ENCODE measurements around the gene INPP5D.
"Not testable (repeated sequence)": the region's sequence is repeated elsewhere in the genome, so short reads cannot be mapped to it uniquely, and the experiment has no call there.

The INPP5D gene

DNA sequence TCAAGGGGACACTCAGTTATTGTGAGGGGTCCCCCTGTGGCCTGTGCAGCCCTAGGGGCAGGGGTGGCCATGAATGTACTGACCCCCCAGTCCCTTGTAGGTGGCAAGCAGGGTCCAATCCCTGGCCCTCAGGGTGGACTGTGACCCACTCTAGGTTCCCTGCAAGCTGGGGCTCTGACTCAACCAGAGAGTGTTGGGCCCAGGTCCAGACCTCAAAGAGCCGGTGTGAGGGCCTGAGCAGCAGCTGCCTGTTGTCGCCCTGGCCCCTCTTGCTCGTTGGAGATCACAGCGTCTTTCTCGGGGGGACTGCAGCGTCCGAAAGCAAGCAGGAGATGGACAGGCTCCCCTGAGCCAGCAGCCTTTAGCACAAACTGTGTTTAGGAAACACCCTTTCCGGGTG lies 124.5 kb downstream of the INPP5D start:
- DNase-seq = no peak

DNA sequence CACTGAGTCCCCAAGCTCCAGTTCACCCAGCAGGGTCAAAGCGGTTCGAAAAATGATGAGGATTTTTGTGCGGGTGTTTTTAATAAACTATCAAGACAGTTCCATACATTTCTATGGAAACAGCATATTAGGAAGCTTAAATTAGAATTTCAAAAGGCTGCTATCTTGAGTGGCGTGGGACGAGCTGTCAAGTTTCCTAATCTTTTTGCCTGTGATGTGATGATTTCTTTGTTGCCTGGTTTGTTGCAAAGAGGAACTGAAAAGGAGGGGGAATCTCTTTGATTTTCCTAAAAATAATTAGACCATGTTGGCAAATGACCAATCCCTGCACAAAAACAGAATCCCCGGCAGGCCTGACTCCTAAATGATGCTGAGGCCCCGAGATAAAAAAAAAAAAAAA lies 125.2 kb downstream of the INPP5D start:
- no peak for DNase-seq

DNA sequence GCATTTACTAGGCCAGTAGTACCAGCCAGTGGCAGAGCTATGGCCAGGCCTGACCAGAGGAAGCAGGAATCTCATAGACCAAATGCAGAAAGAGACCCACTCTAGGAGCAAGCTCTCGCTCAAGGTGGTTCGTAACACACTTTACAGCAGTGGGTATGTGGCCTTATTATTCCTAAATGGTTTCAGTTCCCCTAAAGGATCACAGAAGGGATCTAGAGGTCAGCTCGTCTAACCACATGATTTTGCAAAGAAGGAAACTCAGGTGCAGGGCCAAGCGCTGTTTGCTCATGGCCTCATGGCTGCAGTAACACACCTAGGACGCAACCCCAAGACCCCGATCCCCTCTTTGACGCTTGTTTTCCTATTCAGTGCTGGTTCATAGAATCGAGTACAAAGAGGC lies 125.8 kb downstream of the INPP5D start:
- DNase-seq = no peak

DNA sequence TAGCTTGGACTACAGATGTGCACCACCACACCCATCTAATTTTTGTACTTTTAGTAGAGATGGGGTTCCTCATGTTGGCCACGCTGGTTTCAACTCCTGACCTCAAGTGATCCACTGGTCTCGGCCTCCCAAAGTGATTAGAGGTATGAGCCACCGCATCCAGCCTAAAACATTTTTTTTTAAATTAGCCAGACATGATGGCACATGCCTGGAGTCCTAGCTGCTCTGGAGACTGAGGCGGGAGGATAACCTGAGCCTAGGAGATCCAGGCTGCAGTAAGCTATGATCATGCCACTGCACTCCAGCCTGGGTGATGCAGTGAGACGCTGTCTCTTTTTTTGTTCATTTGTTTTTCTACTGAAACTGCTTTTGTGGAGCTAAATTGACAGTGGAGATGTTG lies 126.7 kb downstream of the INPP5D start:
- DNase-seq = no peak

DNA sequence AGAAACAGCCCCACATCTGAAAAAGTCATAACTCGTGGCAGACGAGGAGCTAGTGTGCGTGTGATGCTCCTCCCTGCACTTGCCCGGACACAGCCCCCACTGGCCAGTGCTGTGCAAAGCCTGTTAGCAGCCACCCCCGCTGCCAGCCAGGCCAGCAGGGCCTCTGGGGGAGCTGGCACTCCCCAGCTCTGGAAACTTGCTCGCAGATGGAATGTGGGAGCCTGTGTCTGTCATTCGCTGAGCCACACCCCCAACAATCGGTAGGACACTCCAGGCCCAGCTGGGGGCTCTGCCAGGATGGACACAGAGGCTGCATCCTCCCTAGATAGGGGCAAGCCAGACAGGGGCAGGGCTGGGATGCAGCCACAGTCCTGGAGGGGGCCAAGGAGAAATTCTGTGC lies 128.9 kb downstream of the INPP5D start:
- DNase-seq = no peak

DNA sequence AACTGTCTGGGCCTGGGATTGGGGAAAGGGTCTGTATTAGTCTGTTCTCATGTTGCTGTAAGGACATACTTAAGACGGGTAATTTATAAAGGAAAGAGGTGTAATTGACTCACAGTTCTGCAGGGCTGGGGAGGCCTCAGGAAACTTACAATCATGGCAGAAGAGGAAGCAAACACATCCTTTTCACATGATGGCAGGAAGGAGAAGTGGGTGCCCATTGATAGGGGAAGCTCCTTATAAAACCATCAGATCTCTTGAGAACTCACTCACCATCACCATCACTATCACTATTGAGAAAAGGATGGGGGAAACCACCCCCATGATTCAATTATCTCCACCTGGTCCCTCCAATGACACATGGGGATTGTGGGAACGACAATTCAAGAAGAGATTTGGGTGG lies 130.9 kb downstream of the INPP5D start:
- DNase-seq = not testable (repeated sequence)

DNA sequence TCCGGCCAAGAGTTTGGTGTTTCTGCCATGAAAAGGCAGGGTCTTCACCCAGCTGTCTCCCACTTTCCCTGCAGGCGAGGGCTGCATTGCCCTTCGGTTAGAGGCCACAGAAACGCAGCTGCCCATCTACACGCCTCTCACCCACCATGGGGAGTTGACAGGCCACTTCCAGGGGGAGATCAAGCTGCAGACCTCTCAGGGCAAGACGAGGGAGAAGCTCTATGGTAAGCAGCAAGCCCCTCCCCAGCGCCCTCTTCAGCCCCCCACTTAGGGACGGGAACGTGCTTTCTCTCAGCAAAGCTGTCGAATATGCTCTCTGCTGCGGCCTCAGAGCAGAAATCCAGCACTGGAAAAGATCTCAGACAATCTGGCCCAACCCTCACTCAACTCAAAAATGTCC lies 133.6 kb downstream of the INPP5D start:
- no peak for DNase-seq

DNA sequence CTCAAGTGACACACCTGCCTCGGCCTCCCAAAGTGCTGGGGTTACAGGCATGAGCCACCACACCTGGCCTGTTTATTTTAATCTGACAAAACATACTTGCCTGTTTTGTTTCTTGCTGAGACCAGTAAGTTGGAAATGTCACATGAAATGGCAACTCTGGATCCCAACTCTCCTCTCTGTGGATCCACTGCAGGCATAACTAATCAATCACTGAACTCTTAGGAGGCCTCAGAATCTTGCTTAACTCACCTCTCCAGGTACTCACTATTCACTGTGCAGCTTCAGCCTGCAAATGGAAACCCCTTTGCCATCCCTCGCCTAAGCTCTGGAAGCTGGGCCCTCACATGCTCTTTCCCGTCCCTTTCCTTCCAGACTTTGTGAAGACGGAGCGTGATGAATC lies 134.9 kb downstream of the INPP5D start:
- no peak for DNase-seq

DNA sequence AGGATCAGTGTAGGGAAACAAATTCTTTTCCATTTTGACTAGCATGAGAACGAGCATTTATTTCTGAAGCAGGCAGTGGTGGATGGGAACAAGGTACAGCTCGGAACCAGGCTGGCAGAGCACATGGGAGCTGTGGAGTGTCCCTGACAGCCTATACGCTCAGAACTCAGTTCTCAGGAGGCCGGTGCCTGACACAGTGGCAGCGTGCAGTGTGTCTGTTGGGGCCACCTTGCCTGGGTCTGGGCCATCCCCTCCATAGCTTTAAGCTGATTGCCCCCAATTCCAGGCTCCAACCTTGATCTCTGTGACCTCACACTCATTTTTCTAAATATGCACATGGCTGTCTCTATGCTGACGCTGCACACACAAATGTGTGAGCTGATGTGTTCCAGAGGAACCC lies 136.9 kb downstream of the INPP5D start:
- no peak for DNase-seq

DNA sequence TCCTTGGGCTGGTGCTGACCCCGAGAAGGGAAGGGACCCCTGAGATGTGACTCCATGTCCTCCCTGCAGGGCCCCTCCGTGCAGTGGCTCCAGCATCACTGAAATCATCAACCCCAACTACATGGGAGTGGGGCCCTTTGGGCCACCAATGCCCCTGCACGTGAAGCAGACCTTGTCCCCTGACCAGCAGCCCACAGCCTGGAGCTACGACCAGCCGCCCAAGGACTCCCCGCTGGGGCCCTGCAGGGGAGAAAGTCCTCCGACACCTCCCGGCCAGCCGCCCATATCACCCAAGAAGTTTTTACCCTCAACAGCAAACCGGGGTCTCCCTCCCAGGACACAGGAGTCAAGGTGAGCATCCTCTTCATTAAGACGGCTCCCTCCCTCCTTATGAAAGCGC lies 137.9 kb downstream of the INPP5D start:
- no peak for DNase-seq

DNA sequence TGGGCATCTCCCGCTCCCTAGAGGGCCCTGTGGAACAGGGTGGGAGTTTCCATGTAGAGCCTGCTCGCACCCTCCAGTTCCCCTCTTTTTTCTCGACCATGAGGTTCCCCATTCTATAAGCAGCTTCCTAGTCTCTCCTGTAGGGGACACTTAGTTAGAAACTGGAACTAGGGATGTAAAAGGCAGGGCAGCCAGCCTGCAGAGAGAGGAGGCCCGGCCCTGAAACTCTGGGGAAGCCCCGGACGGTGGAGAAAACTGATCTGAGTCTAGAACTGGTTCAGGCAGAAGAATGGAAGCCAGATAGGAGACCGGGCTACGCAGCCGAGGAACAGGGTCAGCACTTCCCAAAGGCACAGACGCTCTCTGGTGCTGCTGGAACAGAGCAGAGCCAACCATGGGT lies 139.7 kb downstream of the INPP5D start:
- no peak for DNase-seq

DNA sequence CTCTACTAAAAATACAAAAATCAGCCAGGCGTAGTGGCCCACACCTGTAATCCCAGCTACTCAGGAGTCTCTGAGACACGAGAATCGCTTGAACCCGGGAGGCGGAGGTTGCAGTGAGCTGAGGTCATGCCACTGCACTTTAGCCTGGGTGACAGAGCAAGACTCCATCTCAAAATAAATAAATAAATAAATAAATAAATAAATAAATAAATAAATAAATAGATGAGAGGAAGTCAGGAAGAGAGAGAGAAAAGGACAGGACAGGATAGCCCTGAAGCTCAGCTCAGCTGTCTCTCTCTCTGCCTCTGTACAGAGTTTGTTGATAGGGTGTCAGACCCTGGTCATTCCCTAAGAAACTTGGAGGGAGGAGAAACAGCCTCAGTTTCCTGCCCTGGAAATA lies 140.6 kb downstream of the INPP5D start:
- not testable (repeated sequence) for DNase-seq

DNA sequence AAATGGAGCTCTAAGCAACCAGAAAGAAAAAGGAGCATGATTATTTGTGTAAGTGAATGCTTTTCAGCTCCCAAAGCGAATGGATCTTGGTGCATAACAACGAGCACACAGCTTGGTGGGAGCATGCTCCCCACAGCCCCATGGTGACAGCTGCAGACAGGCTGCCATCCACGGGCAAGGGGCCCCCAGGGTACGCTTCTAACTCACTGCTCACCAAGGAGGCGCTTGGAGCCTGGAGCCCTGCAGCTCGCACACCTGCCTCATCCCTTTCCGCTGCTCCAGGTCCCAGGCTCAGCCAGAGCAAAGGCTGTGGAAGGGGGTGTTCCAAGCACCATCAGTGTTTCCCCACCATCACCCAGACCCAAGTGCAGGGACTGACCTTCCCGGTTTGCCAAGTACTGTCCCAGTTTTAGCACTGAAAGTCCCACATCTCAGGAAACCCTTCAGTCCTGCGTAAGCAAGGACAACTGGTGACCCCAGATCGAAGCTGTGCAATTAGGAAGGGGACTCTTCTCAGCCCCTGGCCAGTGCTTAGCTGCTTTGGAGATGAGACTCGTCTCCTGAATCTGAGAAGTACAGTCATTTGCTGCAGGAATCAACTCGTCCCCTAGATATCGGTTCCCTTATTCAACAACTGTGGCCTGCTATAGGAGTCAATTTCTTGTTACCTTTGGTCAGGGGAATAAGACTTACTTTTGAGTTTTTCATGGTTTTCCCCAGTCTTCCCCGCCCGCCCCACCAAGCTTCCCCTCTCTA lies 141.3 kb downstream of the INPP5D start:
- no peak for DNase-seq

DNA sequence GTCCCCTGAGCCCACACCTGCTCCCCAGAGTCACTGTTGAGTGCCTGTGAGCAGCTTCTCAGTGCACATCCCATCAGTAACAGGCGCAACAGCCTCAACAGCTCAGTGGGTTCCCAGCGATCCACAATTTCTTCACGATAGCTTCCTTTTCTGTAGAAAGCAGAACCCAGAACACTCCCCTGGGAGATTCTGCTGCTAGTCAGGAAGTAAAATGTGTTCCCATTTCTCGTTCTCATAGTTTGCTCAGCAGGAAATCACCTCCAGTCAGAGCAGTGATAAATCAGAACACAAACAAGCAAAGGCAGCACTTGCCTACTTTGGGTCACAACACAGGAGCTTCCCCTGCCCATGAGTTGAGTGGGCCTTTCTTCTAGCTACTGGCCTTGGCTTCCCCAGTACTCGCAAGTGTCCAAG lies 142.4 kb downstream of the INPP5D start:
- no peak for DNase-seq

DNA sequence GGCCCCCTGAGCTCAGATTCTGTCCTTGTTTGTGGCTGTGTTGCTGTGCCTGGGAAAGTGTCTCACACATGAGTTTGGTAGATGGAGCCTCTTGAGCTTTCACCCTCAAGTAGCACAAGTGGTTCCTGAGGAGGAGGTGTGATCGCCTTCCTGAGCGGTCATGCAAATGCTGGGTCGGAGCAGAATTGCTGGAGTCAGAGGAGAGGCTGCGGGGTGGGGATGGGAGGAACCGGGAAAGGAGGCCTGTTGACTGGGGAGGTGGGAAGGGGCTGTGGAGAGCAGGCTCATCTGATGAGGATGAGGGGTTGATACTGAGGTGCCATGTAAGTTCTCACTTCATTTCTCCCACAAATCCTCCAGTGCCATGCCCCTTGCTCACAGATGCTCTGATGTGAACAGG lies 142.9 kb downstream of the INPP5D start:
- DNase-seq = no peak

DNA sequence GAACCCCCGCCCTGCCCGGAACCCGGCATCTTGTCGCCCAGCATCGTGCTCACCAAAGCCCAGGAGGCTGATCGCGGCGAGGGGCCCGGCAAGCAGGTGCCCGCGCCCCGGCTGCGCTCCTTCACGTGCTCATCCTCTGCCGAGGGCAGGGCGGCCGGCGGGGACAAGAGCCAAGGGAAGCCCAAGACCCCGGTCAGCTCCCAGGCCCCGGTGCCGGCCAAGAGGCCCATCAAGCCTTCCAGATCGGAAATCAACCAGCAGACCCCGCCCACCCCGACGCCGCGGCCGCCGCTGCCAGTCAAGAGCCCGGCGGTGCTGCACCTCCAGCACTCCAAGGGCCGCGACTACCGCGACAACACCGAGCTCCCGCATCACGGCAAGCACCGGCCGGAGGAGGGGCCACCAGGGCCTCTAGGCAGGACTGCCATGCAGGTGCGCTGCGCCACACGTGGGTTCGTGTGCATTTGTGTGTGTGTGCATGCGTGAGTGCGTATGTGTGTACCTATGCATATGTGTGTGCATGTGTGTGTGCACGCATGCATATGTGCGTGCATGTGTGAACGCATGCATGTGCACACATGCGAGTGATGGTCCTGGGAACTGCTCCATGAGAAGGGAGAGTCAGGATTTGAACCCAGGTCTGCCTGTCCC lies 144.3 kb downstream of the INPP5D start:
- no peak for DNase-seq

DNA sequence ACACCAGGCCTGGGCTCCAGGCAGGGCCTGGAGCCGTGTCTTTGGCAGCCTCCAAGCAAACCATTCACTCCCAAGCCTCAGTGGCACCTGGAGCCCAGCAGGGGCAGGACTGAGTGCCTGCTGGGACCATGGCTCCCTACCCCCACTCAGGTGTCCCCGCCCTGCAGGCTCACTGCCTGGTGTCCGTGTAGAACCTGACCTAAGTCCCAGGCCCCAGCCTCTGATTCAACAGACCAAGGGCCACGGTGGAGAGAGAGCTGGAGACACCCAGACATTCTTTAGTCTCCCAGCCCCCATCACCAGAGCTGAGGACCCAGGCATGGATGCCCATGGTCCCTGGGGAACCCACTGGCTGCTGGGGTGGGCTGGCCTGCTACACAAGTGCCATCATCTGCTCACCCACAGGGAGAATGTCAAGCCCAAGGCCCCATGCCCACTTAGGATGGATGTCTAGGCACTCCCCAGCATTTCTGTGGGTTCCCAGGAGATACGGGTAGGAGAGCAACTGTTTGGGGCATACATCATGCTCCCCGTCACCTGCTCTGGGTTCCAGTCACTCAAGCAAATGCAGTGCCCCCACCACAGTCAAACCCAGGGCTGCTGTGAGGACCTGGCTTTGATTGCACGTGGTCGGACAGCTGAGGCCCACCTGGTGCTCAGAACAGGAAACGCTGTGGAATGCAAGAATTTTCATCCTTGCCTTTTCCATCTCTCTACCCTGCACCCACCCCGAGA lies 148.4 kb downstream of the INPP5D start:
- DNase-seq = no peak

DNA sequence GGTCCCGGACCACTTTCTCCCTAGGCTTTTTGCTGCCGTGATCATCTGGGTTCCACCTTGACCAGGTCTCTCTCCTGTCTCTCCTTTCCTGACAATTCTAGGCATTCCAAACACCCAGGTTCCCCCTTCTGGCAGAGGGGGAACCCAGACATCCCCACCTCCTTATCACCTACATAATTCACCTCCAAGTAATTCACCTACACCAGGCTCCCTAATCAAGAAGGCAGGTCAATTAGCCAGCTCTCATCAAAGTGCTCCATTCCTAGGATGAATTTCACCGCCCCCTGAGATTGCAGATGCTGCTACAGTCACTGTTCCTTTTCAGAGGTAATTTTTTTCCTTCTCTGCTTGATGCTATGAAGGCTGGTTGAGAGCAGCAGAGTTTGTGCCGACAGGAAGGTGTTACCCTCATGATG lies 149.0 kb downstream of the INPP5D start:
- DNase-seq = no peak

DNA sequence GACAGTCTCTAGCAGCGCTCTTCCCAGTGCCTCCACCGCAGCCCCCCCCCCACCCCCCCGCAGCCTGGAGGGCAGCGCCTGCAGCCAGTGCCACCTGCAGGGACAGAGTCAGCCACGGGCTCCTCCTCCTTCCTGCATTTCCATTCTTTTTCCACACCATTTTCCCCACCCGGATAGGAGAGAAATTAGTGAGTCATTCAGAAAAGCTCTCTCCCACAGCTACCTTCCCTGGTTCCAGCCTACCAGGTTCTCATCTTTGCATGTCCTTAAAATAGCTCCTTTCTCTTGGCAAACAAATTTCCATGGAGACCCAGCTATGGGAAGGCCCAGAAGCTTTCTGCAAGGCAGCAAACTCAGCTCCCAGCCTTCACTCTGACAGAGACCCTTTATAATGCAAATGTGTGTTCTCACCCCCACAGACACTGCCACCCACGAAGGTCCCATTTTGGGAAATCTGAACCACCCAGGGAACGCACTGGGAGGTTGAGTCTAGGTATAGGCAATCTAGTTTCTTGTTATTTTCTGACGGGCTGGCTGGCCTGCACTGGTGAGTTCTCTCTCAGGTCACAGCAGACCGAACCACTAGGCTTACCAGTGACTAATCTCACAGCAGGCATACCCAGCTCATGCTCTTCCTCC lies 149.5 kb downstream of the INPP5D start:
- DNase-seq = no peak

DNA sequence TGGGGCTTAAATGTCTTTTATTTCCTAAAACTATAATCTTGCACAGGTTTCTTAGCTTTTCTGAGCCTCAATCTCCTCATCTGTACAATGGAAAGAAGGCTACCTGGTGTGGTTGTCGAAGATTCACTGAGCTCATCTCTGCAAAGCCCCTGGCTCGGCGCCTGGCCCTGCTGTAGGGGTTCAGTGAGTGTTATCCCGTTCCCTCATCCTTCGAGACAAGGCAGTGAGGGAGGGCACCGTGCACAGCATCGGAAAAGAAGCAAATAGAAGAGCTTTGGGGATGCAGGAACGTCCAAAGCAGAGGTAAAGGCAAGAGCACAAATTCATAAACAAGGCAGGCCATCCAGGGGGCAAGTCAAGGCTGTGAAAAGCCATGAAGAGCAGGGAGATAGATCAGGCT lies 150.1 kb downstream of the INPP5D start:
- DNase-seq = no peak

DNA sequence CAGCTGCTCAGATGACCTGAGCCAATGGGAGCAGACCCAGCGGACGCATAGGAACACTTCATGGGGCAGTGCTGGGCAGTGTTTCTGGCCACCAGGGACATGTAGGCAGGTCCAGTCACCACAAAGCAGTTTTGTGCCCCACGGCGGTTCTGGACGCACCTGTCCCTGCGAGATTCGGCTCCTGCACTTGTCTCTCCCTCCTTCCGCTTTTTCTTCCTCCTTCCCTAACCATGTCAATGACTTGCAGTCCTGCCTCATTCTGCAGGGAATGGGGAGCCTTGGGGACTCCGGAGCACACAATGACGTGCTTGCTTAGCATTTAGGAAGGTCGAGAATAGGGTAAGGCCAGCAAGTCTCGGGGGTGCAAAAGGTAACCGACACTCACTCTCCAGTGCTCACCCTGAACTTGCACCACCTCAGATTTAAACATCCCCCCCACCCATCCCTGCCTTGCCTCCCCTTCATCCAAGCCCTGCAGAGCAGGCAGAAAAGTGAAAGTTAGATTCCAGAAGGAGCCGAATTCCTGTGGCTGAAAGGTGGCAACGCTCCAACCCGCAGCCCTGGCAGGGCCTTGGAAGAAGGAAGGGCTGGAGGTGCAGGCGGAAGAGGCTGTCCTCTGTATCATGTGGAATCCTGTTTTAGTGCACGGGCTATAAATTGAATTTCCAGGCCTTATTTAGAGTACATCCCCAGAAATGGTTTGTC lies 150.9 kb downstream of the INPP5D start:
- peak; percentile 23 for DNase-seq

DNA sequence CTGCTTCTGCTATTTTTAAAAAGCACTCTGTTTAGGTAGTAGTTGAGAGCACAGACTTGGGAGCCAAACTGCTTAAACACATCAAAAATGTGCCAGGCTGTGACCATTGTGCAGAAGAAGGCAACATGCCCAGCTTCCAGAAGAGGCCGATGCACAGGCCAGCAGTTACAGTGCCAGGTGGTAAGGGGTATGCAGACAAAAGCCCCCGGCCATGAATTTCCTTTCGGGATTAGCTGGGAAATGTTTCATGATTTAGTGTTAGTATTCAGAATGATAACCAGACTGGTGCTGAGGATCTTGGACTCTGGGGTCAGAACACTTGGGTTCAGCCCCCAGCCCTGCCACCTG lies 151.4 kb downstream of the INPP5D start:
- no peak for DNase-seq

DNA sequence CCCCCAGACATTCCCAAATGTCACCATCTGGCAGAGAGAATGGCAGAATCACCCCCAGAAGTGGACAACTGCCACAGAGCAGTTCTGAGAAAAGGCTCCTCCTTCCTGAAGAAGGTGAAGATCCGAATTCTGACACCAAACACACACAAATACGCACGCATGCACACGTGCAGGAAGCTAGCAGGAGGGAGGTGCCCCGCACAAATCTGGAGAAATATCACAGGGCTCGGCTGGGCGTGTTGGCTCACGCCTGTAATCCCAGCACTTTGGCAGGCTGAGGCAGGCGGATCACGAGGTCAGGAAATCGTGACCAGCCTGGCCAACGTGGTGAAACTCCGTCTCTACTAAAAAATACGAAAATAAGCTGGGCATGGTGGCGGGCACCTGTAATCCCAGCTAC lies 152.9 kb downstream of the INPP5D start:
- no peak for DNase-seq

Measured in amniotic stem cell (primary cell).